Fibroblast of peridontal ligament (primary cell): ENCODE measurements around the gene MYOZ2.
A peak's percentile ranks its signal among the peaks of the same experiment; 100 is the strongest.

ENCODE experiments used
- DNase-seq: peaks from one replicate; pipeline ENCODE4 v3.0.0-alpha.2; 2010; ENCODE audit errors: extremely low read depth

Gene MYOZ2

GRCh38 chr4:119135721-119136121, at the start of gene MYOZ2:
Gene MYOZ2 (plus strand): TSS chr4:119135832. CDS start chr4:119136526, 694 bp downstream.
- DNase-seq: peak; percentile 29

GRCh38 chr4:119087121-119087520, 48.5 kb upstream of the MYOZ2 start:
- DNase-seq: peak; percentile 35

GRCh38 chr4:119087656-119088055, 48.0 kb upstream of the MYOZ2 start:
- no peak for DNase-seq

- DNase-seq: no peak
Observed at GRCh38 chr4:119093042-119093827, 42.4 kb upstream of the MYOZ2 start.

- no peak for DNase-seq
Observed at GRCh38 chr4:119097282-119097900, 38.2 kb upstream of the MYOZ2 start.

GRCh38 chr4:119098306-119098705, 37.3 kb upstream of the MYOZ2 start:
- DNase-seq: no peak

GRCh38 chr4:119099227-119099810, 36.3 kb upstream of the MYOZ2 start:
- peak; percentile 84 for DNase-seq

GRCh38 chr4:119100655-119101054, 35.0 kb upstream of the MYOZ2 start:
- DNase-seq: no peak

- DNase-seq: peak; percentile 99
Observed at GRCh38 chr4:119103263-119103662, 32.4 kb upstream of the MYOZ2 start.

GRCh38 chr4:119104644-119105273, 30.9 kb upstream of the MYOZ2 start:
- no peak for DNase-seq

GRCh38 chr4:119105605-119106004, 30.0 kb upstream of the MYOZ2 start:
- no peak for DNase-seq

GRCh38 chr4:119106036-119107000, 29.3 kb upstream of the MYOZ2 start:
- DNase-seq: no peak

GRCh38 chr4:119110121-119110520, 25.5 kb upstream of the MYOZ2 start:
- DNase-seq: no peak

GRCh38 chr4:119111296-119111695, 24.3 kb upstream of the MYOZ2 start:
- DNase-seq: no peak

GRCh38 chr4:119113033-119113655, 22.5 kb upstream of the MYOZ2 start:
- DNase-seq: peak; percentile 94

GRCh38 chr4:119116021-119116420, 19.6 kb upstream of the MYOZ2 start:
- no peak for DNase-seq

GRCh38 chr4:119116925-119117900, 18.4 kb upstream of the MYOZ2 start:
- DNase-seq: peak; percentile 89

- no peak for DNase-seq
Observed at GRCh38 chr4:119118397-119118796, 17.2 kb upstream of the MYOZ2 start.

- DNase-seq: peak; percentile 54
Observed at GRCh38 chr4:119124352-119124751, 11.3 kb upstream of the MYOZ2 start.

GRCh38 chr4:119125931-119126330, 9.7 kb upstream of the MYOZ2 start:
- DNase-seq: no peak
